8988T (cell line): Measurements from ENCODE around the gene SLIT1.
A peak's percentile ranks its signal among the peaks of the same experiment; 100 is the strongest.
"Not testable (repeated sequence)": the region's sequence is repeated elsewhere in the genome, so short reads cannot be mapped to it uniquely, and the experiment has no call there.

Experiments
- DNase-seq: peaks from one replicate; pipeline ENCODE4 v3.0.0; 2011

The SLIT1 gene

GRCh38 chr10:97038688-97039087, 147.1 kb downstream of the SLIT1 start:
- no peak for DNase-seq

GRCh38 chr10:97037365-97038361, 148.1 kb downstream of the SLIT1 start:
- DNase-seq, result peak; percentile 88

GRCh38 chr10:97034958-97035769, 150.6 kb downstream of the SLIT1 start:
- DNase-seq, result no peak

GRCh38 chr10:97034301-97034700, 151.5 kb downstream of the SLIT1 start:
- no peak for DNase-seq

- DNase-seq, result not testable (repeated sequence)
Observed at GRCh38 chr10:97033841-97034240, 151.9 kb downstream of the SLIT1 start.

- no peak for DNase-seq
Observed at GRCh38 chr10:97032624-97033023, 153.1 kb downstream of the SLIT1 start.

GRCh38 chr10:97031459-97031858, 154.3 kb downstream of the SLIT1 start:
- DNase-seq, result no peak

- no peak for DNase-seq
Observed at GRCh38 chr10:97030894-97031293, 154.9 kb downstream of the SLIT1 start.

- no peak for DNase-seq
Observed at GRCh38 chr10:97029271-97029670, 156.5 kb downstream of the SLIT1 start.

GRCh38 chr10:97028832-97029178, 157.0 kb downstream of the SLIT1 start:
- DNase-seq, result no peak

GRCh38 chr10:97028126-97028831, 157.5 kb downstream of the SLIT1 start:
- DNase-seq, result no peak

GRCh38 chr10:97025613-97026242, 160.0 kb downstream of the SLIT1 start:
- peak; percentile 59 for DNase-seq

GRCh38 chr10:97024168-97025073, 161.3 kb downstream of the SLIT1 start:
- no peak for DNase-seq

GRCh38 chr10:97023401-97024167, 162.2 kb downstream of the SLIT1 start:
- no peak for DNase-seq

GRCh38 chr10:97022616-97023015, 163.1 kb downstream of the SLIT1 start:
- no peak for DNase-seq

GRCh38 chr10:97020452-97021400, 165.0 kb downstream of the SLIT1 start:
- DNase-seq, result no peak

- DNase-seq, result no peak
Observed at GRCh38 chr10:97019213-97019844, 166.4 kb downstream of the SLIT1 start.

- DNase-seq, result no peak
Observed at GRCh38 chr10:97018251-97019212, 167.2 kb downstream of the SLIT1 start.
